Posterior cingulate gyrus (tissue), 11 donors: ENCODE measurements around the gene TSEN34.
"Not testable (repeated sequence)": the region's sequence is repeated elsewhere in the genome, so short reads cannot be mapped to it uniquely, and the experiment has no call there.

Experiments
- DNase-seq, 10 donors: peaks; one replicate each; pipeline versions ENCODE4 v3.0.0 to v3.0.0-alpha.2; 2020 to 2021; ENCODE audit warnings: mixed read lengths in 3 of 10
- intact Hi-C: fragments of 100-400 bp; cut with DNase I; formaldehyde crosslinking; loops from one replicate; pipeline ENCODE4 v1.15.1; 2023

TSEN34 gene

DNA sequence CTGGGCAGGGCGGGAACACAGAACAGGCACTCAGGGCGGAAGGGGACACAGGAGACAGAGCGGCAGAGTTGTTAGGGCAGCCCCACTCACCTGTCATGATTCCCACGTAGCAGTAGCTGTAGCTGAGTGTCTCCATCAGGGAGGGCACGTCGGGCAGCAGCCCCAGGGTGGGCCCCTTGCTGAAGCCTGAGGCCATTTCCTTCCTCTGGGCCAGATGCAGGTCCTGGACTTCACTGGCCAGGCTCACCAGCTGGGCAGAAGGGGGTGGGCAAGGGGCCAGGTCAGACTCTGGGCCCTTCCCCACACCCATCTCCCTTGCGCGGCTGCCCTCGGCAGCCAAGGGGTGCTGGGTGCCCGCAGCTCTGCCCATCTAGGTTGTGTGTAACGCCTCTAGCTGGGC lies 7.7 kb upstream of the TSEN34 start:
- intact Hi-C loops, result no loop called here
- DNase-seq, result peak in 2 of 10 donors; percentile 62 to 73

DNA sequence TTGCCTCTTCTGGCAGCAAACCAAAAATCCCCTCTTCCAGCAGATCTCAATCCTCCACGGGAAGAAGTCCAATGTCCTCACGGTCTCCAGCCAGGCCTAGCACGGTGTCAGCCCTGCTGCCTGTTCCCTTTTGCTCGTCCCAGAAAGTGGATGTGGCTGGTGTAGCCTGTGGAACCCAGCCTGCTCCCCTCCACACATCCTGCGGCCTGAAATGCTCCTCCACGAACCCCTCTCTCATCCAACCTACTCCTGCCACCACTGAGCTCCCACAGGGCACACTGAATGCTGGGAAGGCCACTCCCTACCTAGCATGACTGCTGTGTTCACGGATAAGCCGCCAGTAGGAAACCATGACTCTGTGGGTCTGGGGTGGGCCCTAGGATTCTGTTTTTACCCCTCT lies 4.8 kb upstream of the TSEN34 start:
- intact Hi-C loops, result loop anchor here (5.0 kb wide), 1 partner anchor 46 kb away; no protein-coding TSS in a partner anchor
- peak in 2 of 10 donors; percentile 39 to 47 for DNase-seq

DNA sequence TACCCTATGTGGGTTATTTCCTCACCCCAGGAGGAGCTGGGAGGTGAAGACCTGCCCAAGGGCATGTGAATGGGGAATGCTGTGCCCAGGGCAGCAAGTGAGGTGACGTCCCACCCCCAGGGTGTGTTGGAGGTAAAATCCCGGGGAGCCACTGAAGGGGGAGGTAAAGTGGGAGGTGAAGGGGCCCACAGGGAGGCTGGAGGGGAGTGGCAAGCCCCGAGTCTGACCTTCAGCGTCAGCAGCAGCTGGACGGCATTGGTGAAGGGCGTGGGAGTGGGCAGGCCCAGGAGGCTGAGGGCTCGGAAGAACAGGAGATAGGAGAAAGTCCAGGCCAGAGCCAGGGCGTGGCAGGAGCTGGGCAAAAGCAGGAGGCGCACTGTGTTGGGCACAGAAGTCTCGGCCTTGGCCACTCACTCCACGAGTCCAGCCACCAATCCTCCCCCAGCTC lies 4.2 kb upstream of the TSEN34 start:
- intact Hi-C loops, result loop anchor here (5.0 kb wide), 1 partner anchor 45 kb away; no protein-coding TSS in a partner anchor
- DNase-seq, result peak in 2 of 10 donors; percentile 61 to 72

DNA sequence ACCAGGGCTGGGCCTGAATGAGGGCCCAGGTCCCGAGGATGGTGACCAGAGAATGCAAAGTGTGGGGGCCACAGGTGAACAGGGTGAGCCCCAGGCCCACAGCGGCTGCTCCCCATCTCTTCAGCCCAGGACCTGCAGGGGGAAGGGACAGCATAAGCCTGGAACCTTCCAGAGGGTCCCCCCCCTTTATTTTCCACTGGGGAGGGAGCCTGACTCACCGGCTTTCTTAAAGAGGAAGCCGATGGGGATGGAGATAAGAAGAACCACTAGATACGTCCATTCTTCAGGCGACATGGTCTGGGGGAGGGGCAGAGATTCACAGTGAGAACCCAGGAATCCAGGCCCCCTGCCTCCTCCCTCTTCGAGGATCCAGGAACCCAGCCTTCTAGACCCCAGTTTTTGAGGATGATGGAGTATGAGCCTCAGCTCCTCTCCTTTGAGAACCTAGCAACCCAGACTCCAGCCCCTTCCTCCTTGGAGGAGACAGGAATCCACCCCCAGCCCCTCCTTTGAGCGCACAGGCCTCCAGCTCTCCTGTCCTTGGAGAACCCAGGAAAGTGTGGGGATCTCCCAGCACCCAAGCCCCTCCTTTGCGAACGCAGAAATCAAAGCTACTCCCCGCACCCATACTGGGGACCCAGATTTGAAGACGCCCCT lies 2.8 kb upstream of the TSEN34 start:
- intact Hi-C loops, result loop anchor here (5.0 kb wide), 1 partner anchor 44 kb away; no protein-coding TSS in a partner anchor
- peak in 2 of 10 donors; percentile 59 to 72 for DNase-seq

DNA sequence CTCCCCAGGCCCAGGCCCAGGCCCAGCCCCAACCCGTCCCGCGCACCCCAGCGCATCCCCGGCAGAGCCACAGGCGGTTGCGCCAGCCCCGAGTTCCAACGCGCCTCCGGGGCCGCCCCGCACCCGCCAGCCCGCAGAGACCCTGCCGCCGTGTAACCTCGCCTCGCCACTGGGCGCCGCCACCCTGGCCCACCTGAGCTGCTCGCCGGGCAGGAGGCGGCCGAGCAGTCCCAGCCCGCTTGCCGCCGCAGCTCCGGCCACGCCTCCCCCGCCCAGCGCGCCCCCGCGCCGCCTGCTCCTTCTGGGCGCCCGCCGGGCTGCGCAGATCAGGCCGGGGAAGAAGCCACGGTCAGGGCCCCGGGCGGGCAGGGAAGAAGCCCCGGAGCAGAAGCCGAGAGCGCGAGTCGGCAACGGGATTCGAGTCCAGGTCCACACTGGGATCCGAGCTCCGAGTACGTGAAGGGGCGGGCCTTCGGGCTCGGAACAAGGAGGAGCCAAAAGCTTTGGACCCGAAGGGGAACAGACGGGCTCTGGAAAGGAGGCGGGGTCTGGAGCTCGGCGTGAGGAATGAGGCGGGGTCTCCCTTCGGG lies 1.9 kb upstream of the TSEN34 start, which contains the start of gene MBOAT7:
TSS of gene MBOAT7 (minus strand) at position 436 of the 590 bp plus-strand sequence. CDS start 1,072 bp downstream, outside the sequence.
- peak in 1 of 10 donors; percentile 34 for DNase-seq
- intact Hi-C loops, result loop anchor here (5.0 kb wide), 1 partner anchor 43 kb away; no protein-coding TSS in a partner anchor

DNA sequence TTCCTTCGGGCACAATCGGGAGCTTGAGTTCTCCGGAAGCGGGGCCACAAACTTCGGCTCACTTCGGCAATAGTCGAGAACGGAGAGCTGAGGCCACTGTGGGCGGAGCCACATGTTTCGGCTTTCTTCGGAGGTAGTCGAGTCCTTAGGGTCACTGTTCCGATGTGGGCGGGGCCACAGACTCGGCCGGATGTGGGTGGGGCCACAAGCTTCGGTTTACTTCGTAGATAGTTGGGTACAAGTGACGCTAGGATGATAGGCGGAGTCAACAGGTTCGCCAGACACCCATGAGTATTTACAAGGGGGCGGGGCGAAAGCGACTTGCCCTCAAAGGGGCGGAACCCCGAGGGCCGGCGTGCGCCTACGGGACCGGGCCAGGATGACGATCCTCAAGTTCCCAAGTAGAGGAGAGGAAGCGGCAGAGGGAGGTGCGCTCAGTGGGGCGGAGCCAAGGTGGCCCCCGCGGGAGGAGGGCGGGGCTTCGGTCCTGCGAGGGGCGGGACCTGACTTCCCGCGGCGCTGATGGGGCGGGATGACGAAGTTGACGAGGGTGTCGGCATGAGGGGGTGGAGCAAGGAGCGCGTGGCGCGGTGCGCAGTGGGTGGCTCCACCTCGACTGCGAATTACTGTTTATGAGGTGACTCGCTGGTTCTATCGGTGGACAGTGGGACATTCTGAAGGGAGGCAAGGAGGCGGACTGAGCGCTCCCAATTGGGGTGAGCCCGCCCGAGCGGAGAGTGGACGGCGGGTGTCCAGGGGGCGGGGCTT lies 1.2 kb upstream of the TSEN34 start:
- DNase-seq, result peak; percentile 99 to 100 (median 100)
- intact Hi-C loops, result loop anchor here (5.0 kb wide), 1 partner anchor 42 kb away; no protein-coding TSS in a partner anchor

DNA sequence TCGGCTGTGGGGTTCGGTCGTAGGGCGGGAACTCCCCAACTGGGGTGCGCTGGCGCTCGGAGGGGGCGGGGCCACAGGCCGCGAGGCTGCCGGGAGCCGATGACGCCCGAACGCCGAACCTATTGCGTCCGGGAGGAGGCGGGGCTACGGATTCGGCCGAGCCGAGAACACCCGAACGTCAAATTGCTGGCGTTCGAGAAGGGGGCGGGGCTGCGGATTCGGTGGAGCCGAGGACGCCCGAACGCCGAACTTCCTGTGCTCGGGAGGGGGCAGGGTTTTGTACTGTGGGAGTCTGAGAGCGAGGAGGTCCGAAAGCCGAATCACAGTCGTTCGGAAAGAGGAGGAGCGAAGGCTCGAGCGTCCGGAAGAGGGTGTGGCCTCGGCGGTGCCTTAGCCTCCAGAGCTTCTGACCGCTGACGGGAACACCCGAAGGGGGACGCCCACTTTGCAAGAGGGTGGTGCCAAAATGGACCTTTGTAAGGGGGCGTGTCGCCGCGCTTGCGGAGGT lies 551 bp upstream of the TSEN34 start:
- peak; percentile 99 to 100 (median 100) for DNase-seq
- intact Hi-C loops, result no loop called here

DNA sequence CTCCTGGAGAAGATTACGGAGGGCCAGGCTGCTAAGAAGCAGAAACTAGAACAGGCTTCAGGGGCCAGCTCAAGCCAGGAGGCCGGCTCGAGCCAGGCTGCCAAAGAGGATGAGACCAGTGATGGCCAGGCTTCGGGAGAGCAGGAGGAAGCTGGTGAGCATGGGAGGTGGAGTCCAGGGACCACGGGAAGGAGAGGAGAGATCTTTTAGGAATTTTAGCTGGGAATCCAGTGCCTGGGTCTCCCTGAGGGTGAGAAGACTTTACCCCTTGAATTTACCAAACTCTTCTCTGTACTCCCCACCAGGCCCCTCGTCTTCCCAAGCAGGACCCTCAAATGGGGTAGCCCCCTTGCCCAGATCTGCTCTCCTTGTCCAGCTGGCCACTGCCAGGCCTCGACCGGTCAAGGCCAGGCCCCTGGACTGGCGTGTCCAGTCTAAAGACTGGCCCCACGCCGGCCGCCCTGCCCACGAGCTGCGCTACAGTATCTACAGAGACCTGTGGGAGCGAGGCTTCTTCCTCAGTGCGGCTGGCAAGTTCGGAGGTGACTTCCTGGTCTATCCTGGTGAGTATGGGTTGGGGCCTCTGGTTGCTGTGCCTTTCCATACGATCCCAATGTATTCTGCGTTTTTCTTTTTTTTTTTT lies 824 bp downstream of the TSEN34 start:
- peak in 1 of 10 donors; percentile 59 for DNase-seq
- intact Hi-C loops, result no loop called here

DNA sequence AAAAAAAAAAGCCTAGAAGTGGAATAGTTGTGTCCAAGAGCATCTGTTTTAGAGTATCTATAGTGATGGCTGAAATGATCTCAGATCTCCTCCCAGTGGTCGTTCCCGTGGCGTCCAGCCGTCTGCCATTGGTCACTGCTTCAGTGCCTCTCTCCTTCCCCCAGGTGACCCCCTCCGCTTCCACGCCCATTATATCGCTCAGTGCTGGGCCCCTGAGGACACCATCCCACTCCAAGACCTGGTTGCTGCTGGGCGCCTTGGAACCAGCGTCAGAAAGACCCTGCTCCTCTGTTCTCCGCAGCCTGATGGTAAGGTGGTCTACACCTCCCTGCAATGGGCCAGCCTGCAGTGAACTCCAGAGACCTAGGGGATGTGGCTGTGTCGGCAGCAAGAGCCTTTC lies 1.9 kb downstream of the TSEN34 start:
- intact Hi-C loops, result no loop called here
- peak in 1 of 10 donors; percentile 53 for DNase-seq

DNA sequence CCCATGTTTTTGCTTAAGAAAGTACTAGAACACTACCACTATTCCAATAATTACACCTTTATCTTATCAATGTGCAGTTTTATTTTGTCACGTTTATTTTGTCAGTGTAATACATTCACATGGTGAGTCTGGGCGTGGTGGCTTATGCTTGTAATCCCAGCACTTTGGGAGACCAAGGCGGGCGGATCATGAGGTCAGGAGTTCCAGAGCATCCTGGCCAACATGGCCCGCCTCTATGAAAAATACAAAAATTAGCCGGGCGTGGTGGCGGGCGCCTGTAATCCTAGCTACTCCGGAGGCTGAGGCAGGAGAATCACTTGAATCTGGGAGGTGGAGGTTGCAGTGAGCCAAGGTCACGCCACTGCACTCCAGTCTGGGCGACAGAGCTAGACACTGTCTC lies 3.4 kb downstream of the TSEN34 start:
- DNase-seq, result peak in 1 of 10 donors; percentile 6
- intact Hi-C loops, result not testable (repeated sequence)

DNA sequence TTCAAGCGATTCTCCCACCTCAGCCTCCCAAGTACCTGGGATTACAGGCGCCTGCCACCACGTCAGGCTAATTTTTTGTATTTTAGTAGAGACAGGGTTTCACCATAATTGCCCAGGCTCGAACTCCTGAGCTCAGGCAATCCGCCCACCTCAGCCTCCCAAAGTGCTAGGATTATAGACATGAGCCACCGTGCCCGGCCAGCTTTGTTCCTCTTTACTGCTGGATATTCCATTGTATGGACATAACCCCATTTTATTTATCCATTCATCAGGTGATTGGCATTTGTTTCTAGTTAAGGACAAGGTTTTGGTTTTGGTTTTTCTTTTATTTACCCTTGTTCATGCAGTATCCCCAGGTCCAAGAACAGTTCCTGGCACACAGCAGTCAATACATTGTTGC lies 5.4 kb downstream of the TSEN34 start:
- intact Hi-C loops, result no loop called here
- DNase-seq, result peak in 2 of 10 donors; percentile 5 to 22

DNA sequence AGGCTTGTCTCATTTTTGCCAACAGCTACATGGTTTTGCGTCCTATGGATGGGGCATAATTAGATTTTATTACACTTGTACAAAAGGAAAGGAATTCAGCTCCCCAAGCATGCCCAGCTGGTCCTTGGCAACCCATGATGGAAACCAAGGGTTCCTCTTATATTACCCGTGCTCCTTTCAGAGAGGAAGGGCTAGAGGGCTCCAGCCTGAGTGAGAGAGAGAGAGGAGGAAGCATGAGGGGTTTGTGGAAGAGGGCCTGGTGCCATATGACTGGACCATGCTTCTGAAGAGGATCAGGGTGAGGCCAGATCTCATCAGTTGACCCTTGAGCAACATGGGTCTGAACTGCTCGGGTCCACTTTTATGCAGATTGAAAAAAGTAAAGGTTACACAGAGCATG lies 6.0 kb downstream of the TSEN34 start:
- intact Hi-C loops, result no loop called here
- peak in 2 of 10 donors; percentile 0 to 9 for DNase-seq

DNA sequence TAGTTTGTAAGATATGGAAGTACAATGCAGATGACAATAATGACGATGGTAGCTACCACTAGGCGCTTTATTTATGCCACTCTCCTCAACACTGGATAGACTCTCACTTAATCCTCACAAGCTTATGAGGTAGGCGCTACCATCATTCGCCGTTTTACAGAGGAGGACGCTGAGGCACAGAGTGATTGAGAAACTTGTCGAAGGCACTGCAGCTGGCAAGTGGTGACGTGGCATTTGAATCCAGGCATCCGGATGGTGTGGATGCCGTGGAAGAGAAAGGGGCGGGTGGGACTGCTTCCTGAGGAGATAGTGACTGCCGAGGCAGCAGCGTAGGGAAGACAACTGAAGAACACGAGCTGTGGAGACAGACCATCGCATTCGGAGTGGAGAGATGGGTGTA lies 8.3 kb downstream of the TSEN34 start:
- intact Hi-C loops, result no loop called here

DNA sequence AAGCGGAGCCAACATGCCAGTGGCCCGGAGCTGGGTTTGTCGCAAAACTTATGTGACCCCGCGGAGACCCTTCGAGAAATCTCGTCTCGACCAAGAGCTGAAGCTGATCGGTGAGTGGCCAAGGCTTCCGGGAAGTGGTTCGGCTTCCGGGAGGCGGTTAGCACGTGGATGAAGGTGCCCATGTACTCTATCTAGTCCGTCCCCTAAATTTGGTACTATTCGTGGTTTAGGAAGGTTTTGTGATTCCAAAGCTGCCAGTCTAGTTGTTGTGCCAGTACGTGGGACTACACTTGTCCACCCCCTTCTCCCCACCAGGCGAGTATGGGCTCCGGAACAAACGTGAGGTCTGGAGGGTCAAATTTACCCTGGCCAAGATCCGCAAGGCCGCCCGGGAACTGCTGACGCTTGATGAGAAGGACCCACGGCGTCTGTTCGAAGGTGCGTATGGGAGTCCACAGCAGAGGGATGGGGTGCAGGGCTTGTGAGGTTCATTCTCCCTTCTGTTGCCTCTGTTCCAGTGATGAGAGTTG lies 10.1 kb downstream of the TSEN34 start:
- peak in 2 of 10 donors; percentile 43 to 82 for DNase-seq
- intact Hi-C loops, result no loop called here

More for the DNA sequence above, 8.3 kb downstream of the TSEN34 start:
- DNase-seq, result peak in 1 of 10 donors; percentile 45

DNA sequence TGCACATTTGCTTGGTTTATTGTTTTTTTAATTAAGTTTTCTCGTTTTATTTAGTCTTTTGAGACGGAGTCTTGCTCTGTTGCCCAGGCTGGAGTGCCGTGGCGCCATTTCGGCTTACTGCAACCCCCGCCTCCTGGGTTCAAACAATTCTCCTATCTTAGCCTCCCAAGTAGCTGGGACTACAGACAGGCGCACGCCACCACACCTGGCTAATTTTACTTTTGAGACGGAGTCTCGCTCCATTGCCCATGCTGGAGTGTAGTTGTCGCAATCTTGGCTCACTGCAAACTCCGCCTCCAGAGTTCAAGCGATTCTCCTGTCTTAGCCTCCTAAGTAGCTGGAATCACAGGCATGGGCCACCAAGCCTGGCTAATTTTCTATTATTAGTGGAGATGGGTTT lies 10.9 kb downstream of the TSEN34 start:
- peak in 3 of 10 donors; percentile 3 to 31 (median 27) for DNase-seq
- intact Hi-C loops, result no loop called here

DNA sequence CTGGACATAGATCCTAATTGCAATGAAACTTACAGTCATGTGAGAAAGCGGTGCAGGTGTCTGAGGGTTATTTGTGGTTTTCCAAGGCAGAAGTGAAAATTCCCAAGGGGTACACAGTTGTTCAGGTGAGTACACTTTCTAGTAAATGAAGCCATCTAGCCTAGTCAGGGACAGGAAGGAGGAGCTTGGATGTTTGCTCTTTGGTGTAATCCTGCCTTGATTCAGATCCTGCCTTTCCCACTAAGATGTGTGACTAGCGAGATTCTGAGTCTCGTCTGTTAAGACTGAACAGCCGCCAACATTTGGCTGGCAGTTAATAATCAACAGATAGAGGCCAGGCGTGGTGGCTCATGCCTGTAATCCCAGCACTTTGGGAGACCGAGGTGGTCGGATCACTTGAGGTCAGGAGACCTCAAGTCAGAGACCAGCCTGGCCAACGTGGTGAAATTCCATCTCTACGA lies 12.1 kb downstream of the TSEN34 start:
- intact Hi-C loops, result no loop called here
- peak in 3 of 10 donors; percentile 3 to 32 (median 17) for DNase-seq

DNA sequence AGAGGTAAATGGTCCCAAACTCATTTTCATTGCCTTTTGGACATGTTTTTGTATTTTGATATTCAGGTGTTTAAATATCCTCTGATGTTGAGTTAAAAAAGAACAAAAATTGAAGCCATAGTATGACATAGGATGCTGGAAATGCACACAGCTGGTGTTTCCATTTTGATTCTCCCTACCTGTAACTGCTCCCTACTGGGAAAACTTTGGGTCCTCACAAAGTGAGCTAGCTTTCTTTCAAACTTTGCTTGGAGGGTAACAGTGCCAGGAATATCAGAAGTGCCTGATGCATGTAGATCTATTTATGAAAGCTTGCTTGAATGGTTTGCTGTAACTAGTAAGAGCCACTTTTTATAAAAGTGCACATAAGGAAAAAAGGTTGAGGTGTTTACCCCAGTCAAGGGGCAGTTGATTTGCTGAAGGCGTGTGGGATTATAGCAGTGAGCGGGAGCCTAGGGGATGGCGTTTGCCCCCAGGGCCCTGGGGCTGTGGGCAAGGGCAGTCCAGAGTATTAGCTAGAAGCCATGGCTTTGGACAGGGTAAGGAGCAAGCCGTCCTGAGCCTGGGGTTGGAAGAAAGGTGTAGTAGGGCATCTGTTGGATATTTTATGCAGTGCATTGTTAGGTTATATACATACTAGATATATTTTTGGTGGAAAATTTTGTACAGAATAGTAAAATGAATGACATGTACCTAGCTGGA lies 13.8 kb downstream of the TSEN34 start:
- intact Hi-C loops, result no loop called here
- DNase-seq, result peak in 2 of 10 donors; percentile 13 to 68

DNA sequence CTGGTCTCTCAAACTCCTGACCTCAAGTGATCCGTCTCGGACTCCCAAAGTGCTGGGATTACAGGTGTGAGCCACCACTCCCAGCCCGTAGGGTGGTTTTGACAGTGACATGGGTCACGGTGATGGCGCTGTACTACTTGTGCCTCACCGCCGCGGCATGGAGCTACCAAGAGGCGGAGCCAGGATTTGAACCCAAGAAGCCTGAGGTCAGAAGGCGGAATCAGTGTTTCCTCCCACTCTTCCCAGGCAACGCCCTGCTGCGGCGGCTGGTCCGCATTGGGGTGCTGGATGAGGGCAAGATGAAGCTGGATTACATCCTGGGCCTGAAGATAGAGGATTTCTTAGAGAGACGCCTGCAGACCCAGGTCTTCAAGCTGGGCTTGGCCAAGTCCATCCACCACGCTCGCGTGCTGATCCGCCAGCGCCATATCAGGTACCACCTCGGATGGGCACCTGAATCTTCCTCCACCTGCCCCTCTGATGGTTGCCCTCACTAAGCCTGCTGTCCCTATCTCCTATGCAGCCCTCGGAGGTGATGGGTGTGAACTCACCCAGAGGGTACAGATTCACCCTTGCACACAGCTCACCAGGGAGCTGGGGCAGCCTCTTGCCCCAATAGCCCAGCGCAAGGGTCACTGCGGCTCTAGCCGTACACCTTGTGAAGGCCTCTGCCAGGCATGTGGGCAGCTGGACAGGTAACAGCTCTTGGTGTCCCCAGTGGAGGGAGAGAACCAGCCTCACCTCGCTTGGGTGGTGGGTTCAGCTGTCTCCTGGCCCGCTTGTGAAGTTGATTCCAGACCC lies 15.1 kb downstream of the TSEN34 start:
- peak in 3 of 10 donors; percentile 46 to 64 (median 53) for DNase-seq
- intact Hi-C loops, result no loop called here
